Sciatic nerve (tissue), 2 donors: ENCODE results near the gene KRT27. TPM values are rescaled to one million over a fixed set of nuclear protein-coding genes. Genes with fewer than 3 reads are reported as not detected.

ENCODE experiments used
- ATAC-seq: fragments of 200-7000 bp; cut with Tn5 transposase; one replicate; pipeline ENCODE4 v1.9.1; 2020; ENCODE audit warnings: mild to moderate bottlenecking, moderate library complexity
- DNase-seq: peaks from one replicate; pipeline ENCODE4 v3.0.0-alpha.2; 2020; ENCODE audit warnings: low spot score
- intact Hi-C: fragments of 100-400 bp; cut with DNase I; formaldehyde crosslinking; loops from one replicate; pipeline ENCODE4 v1.14.2; 2022
- total RNA-seq: library from RNA; stranded (reverse); fragmentation: NEBNext Ultra II Directional; extraction: Animal tissue kit (Norgen Biotek cat#: 25700); gene quantifications from one replicate; pipeline ENCODE4 v1.2.1, GENCODE V29; 2021
- donor health status: DM: no; HTN: no; CAD: no.
- donor health status: DM: no; HTN: no; CAD: no.

KRT27 gene
- total RNA-seq, 1 donor from 2014 or later = 1.2 TPM

DNA sequence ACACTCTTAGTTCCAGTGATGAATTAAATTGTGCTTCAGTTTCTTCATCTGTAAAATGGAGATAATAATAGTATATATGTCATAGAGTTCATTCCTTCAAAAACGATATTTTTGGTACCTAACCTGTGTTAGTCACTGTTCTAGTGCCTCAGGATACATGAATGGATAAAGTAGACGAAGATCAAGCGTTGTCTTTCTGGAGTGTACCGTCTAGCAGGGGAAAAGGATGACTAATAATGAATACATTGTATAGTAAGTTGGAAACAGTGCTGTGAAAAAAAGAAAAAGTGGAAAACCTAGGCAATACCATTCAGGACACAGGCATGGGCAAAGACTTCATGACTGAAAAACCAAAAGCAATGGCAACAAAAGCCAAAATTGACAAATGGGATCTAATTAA is 31.5 kb upstream of the KRT27 start:
- DNase-seq (no peak), ATAC-seq (no peak)
- intact Hi-C loops = no loop called here

GRCh38 chr17:40812639-40813038 is 30.3 kb upstream of the KRT27 start:
- intact Hi-C loops = no loop called here
- no peak for ATAC-seq
- DNase-seq = no peak

DNA sequence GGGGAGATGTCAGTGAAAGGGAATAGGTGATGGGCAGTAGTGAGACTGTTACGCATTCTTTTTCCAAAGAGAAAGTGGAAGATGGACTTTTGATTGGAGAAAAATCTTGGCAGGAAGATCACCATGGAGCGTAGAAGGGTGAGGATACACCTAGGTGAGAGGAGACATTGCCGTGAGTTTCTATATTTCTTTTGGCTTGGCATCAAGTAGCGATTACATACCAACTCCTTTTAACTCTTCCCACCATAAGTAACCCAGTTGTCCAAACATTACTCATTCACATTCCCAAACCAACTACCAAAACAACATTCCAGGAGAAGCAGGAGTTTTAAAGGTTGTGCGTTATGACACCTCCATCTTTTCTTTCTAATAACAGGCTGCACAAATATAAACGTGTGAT is 28.1 kb upstream of the KRT27 start:
- no peak for ATAC-seq
- intact Hi-C loops = no loop called here
- DNase-seq = no peak

DNA sequence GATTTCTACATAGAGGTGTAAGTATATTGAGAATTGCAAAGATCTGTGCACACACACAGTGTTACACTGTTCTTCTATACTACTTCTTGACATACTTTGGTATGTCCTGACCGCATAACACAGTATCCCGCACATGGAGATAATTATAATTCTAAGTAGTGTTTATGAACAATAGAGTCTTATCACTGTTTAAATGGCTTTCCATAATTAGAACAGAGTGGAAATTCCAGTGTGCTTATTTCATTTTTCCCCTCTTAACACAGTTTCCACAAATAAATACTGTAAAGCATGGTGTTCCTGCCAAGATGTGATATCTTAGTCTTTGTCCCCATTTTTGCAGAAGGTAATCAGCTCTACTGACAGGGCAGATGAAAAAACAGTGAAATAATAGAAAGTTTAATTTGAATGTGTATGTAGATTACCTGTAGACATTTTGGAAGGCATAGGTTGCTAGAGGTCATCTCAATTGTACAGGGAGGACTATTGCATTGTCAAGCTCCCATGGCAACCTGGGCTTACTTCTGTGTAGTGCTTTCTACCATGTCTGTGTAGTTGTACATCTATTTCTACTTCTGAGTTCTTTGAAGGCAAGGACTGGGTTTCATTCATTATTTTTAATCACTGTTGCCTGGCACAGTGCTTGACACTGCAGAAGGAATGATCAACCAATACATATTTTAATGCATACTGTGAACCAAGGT is 27.5 kb upstream of the KRT27 start:
- no peak for DNase-seq
- ATAC-seq = no peak
- intact Hi-C loops = loop anchor here (10.0 kb wide), 1 partner anchor 95 kb away; no protein-coding TSS in a partner anchor

DNA sequence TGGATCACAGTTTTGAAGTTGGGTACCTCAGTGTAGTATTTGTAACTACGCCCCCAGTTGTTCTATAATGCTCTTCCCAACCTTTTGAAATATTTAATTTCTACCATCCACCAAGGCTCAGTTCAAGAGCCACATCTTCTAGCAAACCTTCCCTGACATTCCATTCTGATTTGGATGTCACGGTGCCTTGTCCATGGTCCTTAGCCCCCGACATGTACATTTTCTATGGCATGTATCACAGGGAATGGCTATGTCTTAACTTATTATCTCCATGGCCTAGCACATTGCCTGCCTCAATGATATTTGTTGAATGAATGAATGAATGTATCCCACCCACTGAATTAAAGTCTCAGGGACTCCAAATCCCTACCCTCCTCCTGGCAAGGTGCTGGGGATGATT is 23.8 kb upstream of the KRT27 start:
- no peak for DNase-seq
- ATAC-seq = no peak
- intact Hi-C loops = loop anchor here (10.0 kb wide), 1 partner anchor 99 kb away; no protein-coding TSS in a partner anchor

GRCh38 chr17:40803617-40804082 is 21.3 kb upstream of the KRT27 start:
- DNase-seq (peak; percentile 87), ATAC-seq (peak; percentile 95)
- intact Hi-C loops = loop anchor here (10.0 kb wide), 1 partner anchor 101 kb away; no protein-coding TSS in a partner anchor

DNA sequence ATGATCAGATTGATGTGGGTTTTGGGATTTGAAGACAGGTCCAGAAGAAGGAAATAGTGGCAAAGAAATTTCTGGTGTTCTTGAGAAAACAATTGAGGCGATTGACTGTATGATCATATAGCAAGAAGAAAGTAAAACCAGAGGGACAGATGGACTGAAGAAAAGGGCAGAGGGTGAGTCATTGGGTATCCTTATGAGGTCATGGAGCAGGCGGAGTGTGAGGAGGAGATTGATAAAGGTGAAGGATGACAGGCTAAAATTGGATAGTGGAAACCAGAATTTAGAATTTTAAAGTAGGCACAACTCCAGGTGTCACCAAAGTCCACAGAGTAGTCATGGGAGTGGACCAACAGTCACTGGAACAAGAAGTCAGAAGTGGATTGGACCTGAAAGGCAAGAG is 18.8 kb upstream of the KRT27 start:
- intact Hi-C loops = loop anchor here (10.0 kb wide), 1 partner anchor 104 kb away; no protein-coding TSS in a partner anchor
- DNase-seq = no peak
- ATAC-seq = no peak

DNA sequence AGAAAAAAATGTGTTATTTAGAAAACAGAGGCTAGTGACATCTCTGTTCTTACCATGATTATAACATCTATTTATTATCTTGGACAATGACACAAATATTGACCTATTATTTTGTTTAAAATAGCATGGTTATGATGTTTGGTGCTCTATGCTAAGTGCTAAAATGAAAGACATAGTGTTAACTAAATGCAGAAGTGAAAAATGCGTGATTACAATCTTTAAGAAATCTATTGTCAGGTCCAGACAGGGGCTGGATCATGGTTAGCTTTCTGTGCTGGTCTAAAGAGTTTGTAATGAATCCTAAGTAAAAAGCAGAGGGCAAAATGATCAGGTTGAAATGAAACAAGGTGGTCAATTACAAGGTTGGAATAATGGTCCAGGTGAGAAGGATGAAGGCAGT is 18.0 kb upstream of the KRT27 start:
- DNase-seq = no peak
- intact Hi-C loops = loop anchor here (10.0 kb wide), 1 partner anchor 104 kb away; no protein-coding TSS in a partner anchor
- ATAC-seq = no peak

GRCh38 chr17:40799859-40800258 is 17.5 kb upstream of the KRT27 start, which contains the start of gene KRT28:
Gene KRT28 (minus strand): TSS chr17:40799959. CDS start chr17:40799893, 66 bp downstream.
- no peak for ATAC-seq
- intact Hi-C loops = loop anchor here (10.0 kb wide), 2 partner anchors 105 to 185 kb away; no protein-coding TSS in a partner anchor

GRCh38 chr17:40796846-40797245 is 14.5 kb upstream of the KRT27 start:
- intact Hi-C loops = loop anchor here (10.0 kb wide), 1 partner anchor 182 kb away; no protein-coding TSS in a partner anchor
- ATAC-seq (no peak), DNase-seq (no peak)

More at GRCh38 chr17:40799859-40800258, 17.5 kb upstream of the KRT27 start, which contains the start of gene KRT28:
- no peak for DNase-seq

DNA sequence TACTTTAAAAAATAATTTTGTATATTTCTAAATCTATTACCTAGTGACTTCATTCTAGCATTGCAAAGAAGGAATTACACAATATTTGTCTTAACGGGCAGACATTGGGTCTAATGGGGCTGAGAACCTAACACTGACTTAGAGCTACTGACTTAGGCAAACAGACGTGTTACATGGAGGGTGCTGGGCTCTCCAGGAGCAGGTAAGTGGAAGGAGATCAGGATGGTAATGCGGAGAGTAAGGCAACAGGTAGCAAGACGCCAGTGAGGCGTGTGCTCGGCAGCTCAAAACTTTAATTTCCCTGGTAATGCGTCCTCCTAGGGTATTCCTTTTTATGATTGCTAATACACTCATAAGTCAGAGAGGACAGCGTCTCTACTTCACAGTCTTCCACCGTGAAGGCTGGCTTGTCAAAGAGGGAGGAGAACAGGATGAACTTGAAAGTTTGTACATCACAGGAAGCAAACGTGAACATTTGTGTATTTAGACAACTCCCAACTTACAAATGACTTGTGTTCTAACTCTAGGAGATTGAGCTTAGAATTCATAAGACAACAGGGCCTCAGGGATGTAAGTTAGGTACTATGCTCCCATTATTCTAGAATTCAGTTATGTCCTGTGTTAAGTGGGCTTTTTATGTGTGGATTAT is 12.8 kb upstream of the KRT27 start:
- no peak for DNase-seq
- intact Hi-C loops = loop anchor here (10.0 kb wide), 1 partner anchor 180 kb away; no protein-coding TSS in a partner anchor
- ATAC-seq = no peak

GRCh38 chr17:40794466-40794865 is 12.1 kb upstream of the KRT27 start:
- intact Hi-C loops = loop anchor here (10.0 kb wide), 1 partner anchor 180 kb away; no protein-coding TSS in a partner anchor
- DNase-seq (no peak), ATAC-seq (no peak)

GRCh38 chr17:40793832-40794231 is 11.5 kb upstream of the KRT27 start:
- intact Hi-C loops = loop anchor here (10.0 kb wide), 1 partner anchor 179 kb away; no protein-coding TSS in a partner anchor
- ATAC-seq = no peak
- no peak for DNase-seq

DNA sequence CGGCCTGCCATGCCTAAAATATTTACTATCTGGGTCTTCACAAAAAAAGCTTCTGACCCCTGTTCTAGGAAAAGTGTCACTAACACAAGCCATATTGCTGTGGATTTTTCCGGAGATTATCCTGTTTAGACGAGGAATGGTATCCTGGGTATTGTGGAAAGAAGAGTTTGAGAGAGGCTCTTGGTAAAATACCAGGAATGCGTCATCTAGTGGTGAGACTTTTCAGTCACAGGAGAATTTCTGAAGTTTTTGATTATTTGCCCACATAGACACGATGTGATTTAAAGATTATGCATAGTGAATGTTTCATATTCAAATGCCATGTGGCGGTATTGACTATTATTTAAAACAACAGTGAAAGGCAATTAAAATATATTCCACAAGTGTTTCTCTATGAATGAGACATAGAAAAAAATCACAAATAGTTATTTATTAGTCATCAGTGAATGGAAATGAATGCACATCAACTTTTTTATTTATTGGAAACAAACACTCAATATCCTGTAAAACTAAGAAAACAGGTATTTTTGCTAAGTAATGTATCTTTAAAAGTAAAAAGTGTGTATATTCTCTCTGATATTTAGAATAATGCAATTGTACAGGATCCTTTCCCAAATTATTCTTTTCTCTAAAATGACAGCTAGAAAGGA is 9.6 kb upstream of the KRT27 start:
- no peak for DNase-seq
- ATAC-seq = peak; percentile 92
- intact Hi-C loops = loop anchor here (10.0 kb wide), 1 partner anchor 177 kb away; no protein-coding TSS in a partner anchor

DNA sequence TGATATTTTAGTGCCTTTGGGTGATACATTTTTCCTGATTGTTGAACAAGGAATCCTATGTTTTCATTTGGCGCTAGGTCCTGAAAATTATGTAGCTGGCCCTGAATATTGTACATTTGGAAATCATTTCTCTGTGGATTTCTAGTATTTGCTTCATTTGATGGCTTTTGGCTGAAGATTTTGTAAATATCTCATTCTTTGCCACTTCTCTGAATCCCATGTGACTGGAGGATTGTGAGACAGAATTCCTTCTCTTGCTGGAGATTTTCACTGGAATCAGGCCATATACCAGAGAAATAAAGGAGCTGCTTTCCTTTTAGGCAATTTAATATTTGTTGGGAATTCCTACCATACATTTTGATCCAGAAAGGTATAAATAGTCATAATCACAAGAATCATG is 8.8 kb upstream of the KRT27 start:
- intact Hi-C loops = loop anchor here (10.0 kb wide), 1 partner anchor 176 kb away; no protein-coding TSS in a partner anchor
- ATAC-seq = peak; percentile 90
- DNase-seq = no peak

DNA sequence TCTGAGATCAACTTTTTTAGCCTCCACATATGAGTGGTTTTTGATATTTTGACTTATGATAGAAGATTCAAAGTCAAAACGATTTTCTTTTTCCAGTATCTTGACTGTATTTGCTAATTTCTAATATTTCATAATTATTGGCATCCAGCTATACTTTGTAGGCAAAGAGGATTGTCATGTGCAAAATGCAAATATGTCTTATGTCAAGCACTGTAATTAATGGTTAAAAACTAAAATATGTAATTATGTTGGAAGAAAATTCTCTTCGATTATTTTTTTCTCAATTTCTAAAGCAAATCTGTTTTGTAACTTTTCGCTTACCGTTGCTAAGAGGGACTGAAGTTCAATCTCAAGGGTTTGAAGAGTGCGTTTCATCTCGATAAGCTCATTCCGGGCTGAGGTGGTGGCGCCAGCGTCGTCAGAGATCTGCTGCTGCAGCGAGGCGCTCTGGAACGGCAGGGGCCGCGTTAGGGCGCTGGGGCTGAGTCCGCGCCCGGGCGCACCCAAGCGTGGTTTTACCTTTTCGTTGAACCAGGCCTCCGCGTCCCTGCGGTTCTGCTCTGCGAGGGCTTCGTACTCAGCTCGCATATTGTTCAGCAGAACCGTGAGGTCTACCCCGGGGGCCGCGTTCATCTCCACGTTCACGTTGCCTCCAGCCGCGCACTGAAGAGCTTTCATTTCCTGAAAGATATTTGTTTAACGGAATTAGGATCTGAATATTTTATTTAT is 3.0 kb downstream of the KRT27 start:
- DNase-seq (no peak), ATAC-seq (peak; percentile 48)
- intact Hi-C loops = no loop called here

- ATAC-seq (no peak), DNase-seq (no peak)
- intact Hi-C loops = no loop called here
These were observed 3.9 kb downstream of the KRT27 start for GRCh38 chr17:40778461-40778860.

- DNase-seq (no peak), ATAC-seq (no peak)
- intact Hi-C loops = no loop called here
These were observed 4.4 kb downstream of the KRT27 start for GRCh38 chr17:40777971-40778370.

- no peak for ATAC-seq
- no peak for DNase-seq
- intact Hi-C loops = no loop called here
These were observed 4.9 kb downstream of the KRT27 start for GRCh38 chr17:40777459-40777858.
